Peyer's patch (tissue), 4 donors: ENCODE measurements around the gene MAGI2. TPM values are rescaled to one million over a fixed set of nuclear protein-coding genes. Genes with fewer than 3 reads are reported as not detected.

Experiments used
- DNase-seq, 3 donors: peaks; one replicate each; pipeline ENCODE4 v3.0.0-alpha.2; 2017 to 2019
- H3K27ac ChIP-seq, 4 donors: fragments of 200-600 bp; sonication (generic); one replicate each; pipeline ENCODE4 v1.5.1; 2016 to 2019
- H3K27me3 ChIP-seq, 2 donors: fragments of 200-600 bp; sonication (generic); one replicate each; pipeline ENCODE4 v1.5.1; 2019
- H3K36me3 ChIP-seq, 3 donors: fragments of 200-600 bp; sonication (generic); one replicate each; pipeline ENCODE4 v1.5.1; 2016 to 2019
- H3K4me1 ChIP-seq, 4 donors: fragments of 200-600 bp; sonication (generic); one replicate each; pipeline ENCODE4 v1.5.1; 2016 to 2019
- H3K4me3 ChIP-seq, 4 donors: fragments of 200-600 bp; sonication (generic); 1 replicate in 3 of 4; 2 replicates in 1 of 4; pipeline ENCODE4 v1.5.1; 2016 to 2019; ENCODE audit warnings: mild to moderate bottlenecking in 1 of 4
- H3K9me3 ChIP-seq, 4 donors: fragments of 200-600 bp; sonication (generic); one replicate each; pipeline ENCODE4 v1.5.1; 2016 to 2019; ENCODE audit warnings: mild to moderate bottlenecking in 1 of 4
- POLR2A ChIP-seq, 2 donors: fragments of 450-650 bp; IDR thresholded peaks; one replicate each; pipeline ENCODE4 v1.5.1; 2017; ENCODE audit warnings: antibody characterized with exemption in 2 of 2, mild to moderate bottlenecking in 2 of 2, moderate library complexity in 2 of 2
- total RNA-seq, 4 donors: library from RNA; depleted of rRNA; stranded (reverse); fragments of >200 nt; gene quantifications; one replicate each; pipeline ENCODE4 v1.1.0, GENCODE V29; 2016
- TF ChIP-seq, protein P1 (sequence below), 6 experiments: fragments of 450-650 bp in 4 of 6; fragments of 200-600 bp in 2 of 6; sonication (generic) in 1 of 6; IDR thresholded peaks; one replicate each; pipeline ENCODE4 v1.5.1; 2017 to 2019; ENCODE audit warnings: antibody characterized with exemption in 6 of 6, mild to moderate bottlenecking in 3 of 6, moderate library complexity in 1 of 6

MAGI2 gene
- total RNA-seq, 4 donors from 2014 or later: 1.6 to 12.4 (median 2.8) TPM

DNA sequence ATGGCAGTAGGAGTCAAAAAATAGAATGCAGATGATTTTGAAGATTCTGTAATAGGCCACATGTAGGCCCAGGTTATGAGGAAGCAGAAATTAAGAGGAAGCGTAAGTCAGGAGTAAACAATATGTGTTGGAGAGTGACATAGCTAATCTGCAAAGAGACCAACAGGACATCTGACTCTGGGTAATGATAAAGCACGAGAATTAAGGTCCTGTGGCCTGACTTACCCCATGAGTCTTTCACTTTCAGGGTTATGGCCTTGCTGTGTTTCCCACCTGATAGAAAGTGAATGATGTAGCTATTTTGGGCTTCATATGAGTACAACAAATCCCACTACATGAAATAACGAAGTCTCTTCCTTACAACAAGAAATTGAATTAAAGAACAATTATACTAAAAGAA, 393.0 kb downstream of the MAGI2 start:
- TF ChIP-seq POLR2A (IDR thresholded peaks at IDR 0.05): no peak
- no peak for DNase-seq
- no peaks in the 10 kb centered on the region for H3K4me1 ChIP-seq
- no peaks in the 10 kb centered on the region for H3K36me3 ChIP-seq
- H3K27ac ChIP-seq: no peak overlapping the region
- H3K9me3 ChIP-seq: no peaks in the 10 kb centered on the region
- H3K4me3 ChIP-seq: no peak overlapping the region
- no peaks in the 10 kb centered on the region for H3K27me3 ChIP-seq

DNA sequence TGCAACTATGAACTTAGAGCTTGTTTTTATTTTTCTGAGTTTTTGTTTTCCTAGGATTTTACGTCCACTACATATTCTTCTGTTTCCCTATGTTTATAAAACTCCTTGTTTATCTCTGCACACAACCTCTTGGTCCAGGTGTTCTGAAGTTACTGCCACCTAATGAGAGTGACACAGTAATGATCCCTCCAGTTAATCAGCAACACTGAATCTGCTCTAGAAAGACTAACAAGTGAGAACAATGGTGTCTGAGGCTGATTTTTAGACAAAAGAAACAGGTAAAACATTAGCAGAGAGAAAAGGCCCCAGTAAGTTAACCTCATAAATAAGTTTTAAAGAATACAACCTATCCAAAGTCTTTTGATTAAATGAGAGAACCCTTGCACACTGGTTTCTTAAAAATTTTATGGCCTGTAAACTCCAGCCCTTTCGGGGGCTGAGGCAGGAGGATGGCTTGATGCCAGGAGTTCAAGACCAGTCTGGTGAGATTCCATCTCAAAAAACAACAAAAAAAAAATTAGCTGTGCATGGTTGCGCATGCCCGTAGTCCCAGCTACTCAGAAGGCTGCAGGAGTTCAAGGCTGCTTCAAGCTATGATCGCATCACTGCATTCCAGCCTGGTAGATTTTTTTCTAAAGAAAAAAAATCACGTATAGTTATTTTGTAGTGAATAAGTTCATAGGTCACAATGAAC, 397.6 kb downstream of the MAGI2 start:
- DNase-seq: no peak
- H3K27me3 ChIP-seq: no peaks in the 10 kb centered on the region
- H3K4me1 ChIP-seq: no peaks in the 10 kb centered on the region
- no peak overlapping the region for H3K4me3 ChIP-seq
- H3K27ac ChIP-seq: no peak overlapping the region
- H3K9me3 ChIP-seq: no peaks in the 10 kb centered on the region
- no peak for TF ChIP-seq POLR2A (IDR thresholded peaks at IDR 0.05)
- TF ChIP-seq, protein P1, sequence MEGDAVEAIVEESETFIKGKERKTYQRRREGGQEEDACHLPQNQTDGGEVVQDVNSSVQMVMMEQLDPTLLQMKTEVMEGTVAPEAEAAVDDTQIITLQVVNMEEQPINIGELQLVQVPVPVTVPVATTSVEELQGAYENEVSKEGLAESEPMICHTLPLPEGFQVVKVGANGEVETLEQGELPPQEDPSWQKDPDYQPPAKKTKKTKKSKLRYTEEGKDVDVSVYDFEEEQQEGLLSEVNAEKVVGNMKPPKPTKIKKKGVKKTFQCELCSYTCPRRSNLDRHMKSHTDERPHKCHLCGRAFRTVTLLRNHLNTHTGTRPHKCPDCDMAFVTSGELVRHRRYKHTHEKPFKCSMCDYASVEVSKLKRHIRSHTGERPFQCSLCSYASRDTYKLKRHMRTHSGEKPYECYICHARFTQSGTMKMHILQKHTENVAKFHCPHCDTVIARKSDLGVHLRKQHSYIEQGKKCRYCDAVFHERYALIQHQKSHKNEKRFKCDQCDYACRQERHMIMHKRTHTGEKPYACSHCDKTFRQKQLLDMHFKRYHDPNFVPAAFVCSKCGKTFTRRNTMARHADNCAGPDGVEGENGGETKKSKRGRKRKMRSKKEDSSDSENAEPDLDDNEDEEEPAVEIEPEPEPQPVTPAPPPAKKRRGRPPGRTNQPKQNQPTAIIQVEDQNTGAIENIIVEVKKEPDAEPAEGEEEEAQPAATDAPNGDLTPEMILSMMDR (IDR thresholded peaks at IDR 0.05): no peak
- no peaks in the 10 kb centered on the region for H3K36me3 ChIP-seq

DNA sequence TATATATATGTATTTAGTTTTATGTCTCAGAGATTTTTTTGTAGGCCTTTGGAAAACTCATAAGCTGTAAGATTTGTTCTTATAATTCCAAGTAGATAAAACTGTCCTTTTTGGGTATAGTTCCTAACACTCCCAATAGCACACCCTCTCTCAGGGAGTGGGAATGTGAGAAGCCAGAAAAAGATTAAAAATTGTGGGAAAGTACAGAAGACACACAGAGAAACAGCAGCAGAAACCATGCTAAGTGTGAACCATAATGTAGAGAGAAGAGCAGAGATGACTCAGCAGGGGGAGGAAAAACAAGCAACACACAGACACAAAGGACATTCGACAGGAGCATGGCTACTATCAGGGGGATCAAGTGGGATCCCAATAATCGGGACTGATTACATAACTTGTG, 401.6 kb downstream of the MAGI2 start:
- Histone ChIP-seq H3K4me3 (no peak overlapping the region), H3K27me3 (no peaks in the 10 kb centered on the region), H3K27ac (no peak overlapping the region), H3K9me3 (no peaks in the 10 kb centered on the region), H3K36me3 (no peaks in the 10 kb centered on the region), H3K4me1 (no peaks in the 10 kb centered on the region)
- TF ChIP-seq, protein P1 (IDR thresholded peaks at IDR 0.05): no peak
- no peak for TF ChIP-seq POLR2A (IDR thresholded peaks at IDR 0.05)
- no peak for DNase-seq

DNA sequence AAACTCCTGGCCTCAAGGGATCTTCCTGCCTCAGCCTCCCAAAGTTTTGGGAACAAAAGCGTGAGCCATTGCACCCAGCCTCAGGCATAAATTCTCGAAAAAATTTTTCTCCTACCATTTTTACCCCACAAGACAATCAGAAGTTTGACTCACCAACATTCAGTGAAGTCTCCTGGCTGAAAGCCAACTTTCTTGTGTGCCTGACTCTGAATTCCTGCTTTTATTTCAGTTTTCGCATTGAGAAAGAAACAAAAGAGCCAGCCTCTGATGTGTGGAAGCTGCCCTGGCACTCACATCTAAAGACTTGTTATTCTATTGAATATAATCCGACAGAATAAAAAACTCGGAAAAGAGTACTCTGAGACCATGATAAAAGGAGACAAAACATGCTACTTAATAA, 402.9 kb downstream of the MAGI2 start:
- Histone ChIP-seq H3K4me1 (no peaks in the 10 kb centered on the region), H3K4me3 (no peak overlapping the region)

DNA sequence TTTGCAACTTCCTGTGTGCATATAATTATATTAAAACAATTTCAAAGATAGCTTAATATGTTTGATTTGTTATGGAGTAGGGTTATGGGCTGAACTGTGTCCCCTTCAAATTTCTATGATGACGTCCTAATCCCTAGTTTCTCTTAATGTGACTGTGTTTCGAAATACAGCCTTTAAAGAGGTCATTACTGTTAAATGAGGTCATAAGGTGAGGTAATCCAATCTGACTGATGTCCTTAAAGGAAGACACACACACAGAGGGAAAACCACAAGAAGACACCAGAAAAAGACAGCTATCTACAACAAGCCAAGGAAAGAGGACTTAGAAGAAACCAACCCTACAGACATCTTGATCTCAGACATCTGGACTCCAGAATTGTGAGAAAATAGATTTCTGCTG, 407.4 kb downstream of the MAGI2 start:
- H3K4me3 ChIP-seq: no peak overlapping the region
- no peaks in the 10 kb centered on the region for H3K4me1 ChIP-seq
- H3K27ac ChIP-seq: no peak overlapping the region
- H3K9me3 ChIP-seq: no peaks in the 10 kb centered on the region
- no peak for DNase-seq
- no peaks in the 10 kb centered on the region for H3K36me3 ChIP-seq
- TF ChIP-seq, protein P1 (IDR thresholded peaks at IDR 0.05): no peak
- no peak for TF ChIP-seq POLR2A (IDR thresholded peaks at IDR 0.05)
- no peaks in the 10 kb centered on the region for H3K27me3 ChIP-seq

More for the DNA sequence above, 402.9 kb downstream of the MAGI2 start:
- Histone ChIP-seq H3K27me3 (no peaks in the 10 kb centered on the region), H3K27ac (no peak overlapping the region), H3K36me3 (no peaks in the 10 kb centered on the region), H3K9me3 (no peaks in the 10 kb centered on the region)
- DNase-seq: no peak
- TF ChIP-seq POLR2A (IDR thresholded peaks at IDR 0.05): no peak
- TF ChIP-seq, protein P1 (IDR thresholded peaks at IDR 0.05): no peak

DNA sequence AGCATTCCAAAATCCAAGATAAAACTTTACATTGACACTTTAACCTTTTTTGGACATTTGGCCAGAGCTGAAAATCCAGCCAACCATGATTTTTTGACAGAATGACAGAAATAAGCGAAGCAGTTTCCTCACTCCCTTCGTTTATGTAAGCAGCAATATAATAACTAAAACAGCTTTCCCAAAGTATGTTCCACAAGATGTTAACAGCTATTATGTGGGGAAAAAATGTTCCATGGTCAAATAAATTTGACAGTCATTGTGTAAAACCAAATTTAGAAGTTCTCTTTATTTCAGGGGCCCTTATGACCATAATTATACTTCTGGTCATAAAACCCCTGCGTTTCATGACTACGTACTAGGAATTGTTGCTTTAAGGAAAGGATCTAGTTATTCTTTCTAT, 416.5 kb downstream of the MAGI2 start:
- H3K9me3 ChIP-seq: no peaks in the 10 kb centered on the region
- no peak for DNase-seq
- no peaks in the 10 kb centered on the region for H3K4me1 ChIP-seq
- H3K4me3 ChIP-seq: no peak overlapping the region
- H3K36me3 ChIP-seq: no peaks in the 10 kb centered on the region
- H3K27ac ChIP-seq: no peak overlapping the region
- H3K27me3 ChIP-seq: no peaks in the 10 kb centered on the region
- no peak for TF ChIP-seq POLR2A (IDR thresholded peaks at IDR 0.05)
- TF ChIP-seq, protein P1 (IDR thresholded peaks at IDR 0.05): no peak
